Fibroblast of villous mesenchyme (primary cell): ENCODE data around the gene INSL3. TPM values are rescaled to one million over a fixed set of nuclear protein-coding genes. Genes with fewer than 3 reads are reported as not detected.

Experiments
- DNase-seq: peaks from one replicate; pipeline ENCODE4 v3.0.0-alpha.2; 2010; ENCODE audit warnings: low read depth
- H3K4me3 ChIP-seq: 2 replicates; pipeline ENCODE4 v1.5.1; 2011; ENCODE audit warnings: low read depth, mild to moderate bottlenecking, low read length
- total RNA-seq: library from RNA; depleted of rRNA; stranded (reverse); fragments of >200 nt; gene quantifications from 2 replicates; pipeline ENCODE4 v1.2.3, GENCODE V29; 2012
- TF ChIP-seq, protein P1 (sequence below): IDR thresholded peaks from 2 replicates; pipeline ENCODE4 v1.5.1; 2012; ENCODE audit warnings: low read depth, mild to moderate bottlenecking, low read length; ENCODE audit not compliant: insufficient read depth

Gene INSL3
- total RNA-seq, 1 donor: not detected

DNA sequence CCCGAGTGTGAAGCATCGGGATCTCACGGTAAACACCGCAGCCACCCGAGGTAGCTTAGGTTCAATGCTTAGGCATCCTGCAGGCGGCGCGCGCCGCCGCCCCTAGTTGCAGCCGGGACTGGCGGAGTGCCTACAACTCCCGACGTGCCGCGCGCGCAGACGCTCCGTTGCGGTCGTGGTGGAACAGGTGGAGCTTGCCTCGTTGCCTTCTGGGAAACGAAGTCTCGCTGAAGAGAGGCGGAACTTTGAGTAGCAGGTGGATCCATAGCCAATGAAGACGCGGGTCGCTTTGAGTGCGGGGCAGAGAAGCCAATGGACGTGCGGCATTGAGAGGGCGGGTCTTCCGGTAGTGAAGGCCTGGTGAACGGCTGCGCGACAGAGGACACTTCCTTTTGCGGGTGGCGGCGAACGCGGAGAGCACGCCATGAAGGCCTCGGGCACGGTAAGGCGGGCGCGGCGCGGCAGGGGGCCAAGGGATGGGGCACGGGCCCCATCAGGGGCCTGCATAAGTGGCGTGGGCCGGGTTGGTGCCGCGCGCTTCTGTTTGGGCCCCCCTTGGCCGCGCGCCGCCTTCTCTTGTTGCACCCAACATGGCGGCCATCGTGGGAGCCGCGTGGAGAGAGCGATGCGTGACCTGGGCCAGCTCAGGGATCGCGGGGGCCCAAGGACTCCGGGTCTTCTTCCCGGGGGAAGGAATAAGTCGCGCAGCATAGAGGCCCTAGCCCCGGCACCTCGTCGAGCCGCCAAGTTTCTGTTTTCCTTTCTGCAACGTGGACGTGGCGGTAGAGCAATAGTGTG lies 38.4 kb upstream of the INSL3 start, which contains the start of gene RPL18A:
Gene RPL18A (plus strand): TSS at position 378 of the 798 bp plus-strand sequence. CDS start 47 bp downstream, at position 425.
- peak; percentile 100 for DNase-seq
- TF ChIP-seq, protein P1, sequence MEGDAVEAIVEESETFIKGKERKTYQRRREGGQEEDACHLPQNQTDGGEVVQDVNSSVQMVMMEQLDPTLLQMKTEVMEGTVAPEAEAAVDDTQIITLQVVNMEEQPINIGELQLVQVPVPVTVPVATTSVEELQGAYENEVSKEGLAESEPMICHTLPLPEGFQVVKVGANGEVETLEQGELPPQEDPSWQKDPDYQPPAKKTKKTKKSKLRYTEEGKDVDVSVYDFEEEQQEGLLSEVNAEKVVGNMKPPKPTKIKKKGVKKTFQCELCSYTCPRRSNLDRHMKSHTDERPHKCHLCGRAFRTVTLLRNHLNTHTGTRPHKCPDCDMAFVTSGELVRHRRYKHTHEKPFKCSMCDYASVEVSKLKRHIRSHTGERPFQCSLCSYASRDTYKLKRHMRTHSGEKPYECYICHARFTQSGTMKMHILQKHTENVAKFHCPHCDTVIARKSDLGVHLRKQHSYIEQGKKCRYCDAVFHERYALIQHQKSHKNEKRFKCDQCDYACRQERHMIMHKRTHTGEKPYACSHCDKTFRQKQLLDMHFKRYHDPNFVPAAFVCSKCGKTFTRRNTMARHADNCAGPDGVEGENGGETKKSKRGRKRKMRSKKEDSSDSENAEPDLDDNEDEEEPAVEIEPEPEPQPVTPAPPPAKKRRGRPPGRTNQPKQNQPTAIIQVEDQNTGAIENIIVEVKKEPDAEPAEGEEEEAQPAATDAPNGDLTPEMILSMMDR: peak; percentile 71
- peak within 1 kb of the TSS; percentile 94 for H3K4me3 ChIP-seq

DNA sequence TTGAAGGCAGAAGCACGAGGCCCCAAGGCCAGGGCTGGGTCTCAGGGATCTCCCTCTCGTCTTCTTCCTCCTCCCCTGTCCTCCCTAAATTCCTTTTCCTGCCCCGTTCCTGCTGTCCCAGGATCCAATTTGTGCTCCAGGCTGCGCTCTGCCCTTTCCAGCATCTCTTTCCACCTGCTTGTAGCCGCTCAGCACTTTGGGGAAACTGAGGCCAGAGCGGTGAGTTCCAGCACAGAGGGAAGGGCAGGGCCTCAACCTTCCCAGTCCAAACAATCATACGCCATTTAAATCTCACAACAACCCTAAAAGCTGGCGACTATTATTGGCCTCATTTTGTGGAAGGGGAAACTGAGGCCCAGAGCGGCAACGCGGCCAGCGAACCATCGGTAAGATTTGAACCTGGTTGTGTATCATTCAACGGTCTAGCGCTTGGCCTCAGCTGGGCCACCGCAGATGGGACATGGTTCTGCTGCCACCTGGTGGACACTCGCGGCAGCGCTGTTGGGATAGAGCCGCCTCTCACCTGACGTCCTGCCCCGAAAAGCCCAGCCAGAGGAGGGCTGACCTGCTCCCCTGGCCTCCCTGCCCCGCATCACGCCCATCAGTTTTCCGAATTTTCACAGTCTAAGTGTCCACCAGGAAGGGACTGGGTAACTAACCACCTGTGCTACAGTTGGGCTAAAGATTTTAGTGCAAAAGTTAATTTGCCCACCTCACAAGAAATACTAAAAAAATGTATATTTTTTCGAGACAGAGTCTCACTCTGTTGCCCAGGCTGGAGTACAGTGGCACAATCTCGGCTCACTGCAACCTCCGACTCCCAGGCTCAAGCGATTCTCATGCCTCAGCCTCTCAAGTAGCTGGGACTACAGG lies 34.2 kb upstream of the INSL3 start:
- TF ChIP-seq, protein P1: peak; percentile 97
- DNase-seq: peak; percentile 65
- no peak overlapping the region for H3K4me3 ChIP-seq

DNA sequence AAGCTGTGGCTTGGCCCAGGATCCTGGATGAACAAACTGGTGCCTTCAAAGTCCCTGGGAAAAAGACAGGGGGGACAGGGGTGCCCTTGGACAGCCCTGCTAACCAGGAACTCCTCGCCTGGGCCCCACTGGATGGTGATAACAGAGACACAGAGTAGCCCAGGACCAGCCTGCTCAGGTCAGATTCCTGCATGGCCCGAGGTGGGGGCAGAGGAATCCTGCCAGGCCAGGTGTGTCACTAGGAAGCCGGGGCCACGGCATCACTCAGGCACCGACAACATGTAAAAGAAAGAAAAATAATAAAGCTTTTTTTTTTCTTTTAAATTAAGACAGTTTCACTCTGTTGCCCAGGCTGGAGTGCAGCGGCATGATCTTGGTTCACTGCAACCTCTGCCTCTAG lies 32.7 kb upstream of the INSL3 start:
- TF ChIP-seq, protein P1: no peak
- no peak overlapping the region for H3K4me3 ChIP-seq
- DNase-seq: no peak

DNA sequence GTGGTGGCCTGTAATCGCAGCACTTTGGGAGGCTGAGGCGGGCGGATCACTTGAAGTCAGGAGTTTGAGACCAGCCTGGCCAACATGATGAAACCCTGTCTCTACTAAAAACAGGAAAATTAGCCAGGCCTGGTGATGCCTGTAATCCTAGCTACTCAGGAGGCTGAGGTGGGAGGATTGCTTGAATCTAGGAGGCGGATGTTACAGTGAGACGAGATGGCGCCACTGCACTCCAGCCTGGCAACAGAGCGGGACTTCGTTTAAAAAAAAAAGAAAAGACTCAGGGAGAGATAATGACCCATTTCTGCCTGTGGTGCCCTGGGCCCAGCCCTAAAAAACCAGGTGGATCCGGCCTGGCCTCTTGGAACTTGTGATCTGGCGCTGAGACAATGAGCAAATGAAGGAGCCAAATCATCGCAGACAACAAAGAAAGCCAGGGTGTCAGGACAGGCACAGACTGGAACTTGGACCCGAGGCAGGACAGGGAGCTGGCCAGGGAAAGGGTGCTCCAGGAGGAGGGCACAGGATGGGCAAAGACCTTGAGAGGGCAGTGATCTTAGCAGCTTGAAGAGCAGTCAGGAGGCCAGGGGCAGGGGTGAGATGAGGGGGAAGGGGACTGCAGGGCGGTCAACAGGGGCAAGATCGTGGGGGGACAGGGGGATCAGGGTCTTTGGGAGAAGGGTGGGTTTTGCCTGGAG lies 27.4 kb upstream of the INSL3 start:
- no peak overlapping the region for H3K4me3 ChIP-seq
- TF ChIP-seq, protein P1: no peak
- DNase-seq: no peak

DNA sequence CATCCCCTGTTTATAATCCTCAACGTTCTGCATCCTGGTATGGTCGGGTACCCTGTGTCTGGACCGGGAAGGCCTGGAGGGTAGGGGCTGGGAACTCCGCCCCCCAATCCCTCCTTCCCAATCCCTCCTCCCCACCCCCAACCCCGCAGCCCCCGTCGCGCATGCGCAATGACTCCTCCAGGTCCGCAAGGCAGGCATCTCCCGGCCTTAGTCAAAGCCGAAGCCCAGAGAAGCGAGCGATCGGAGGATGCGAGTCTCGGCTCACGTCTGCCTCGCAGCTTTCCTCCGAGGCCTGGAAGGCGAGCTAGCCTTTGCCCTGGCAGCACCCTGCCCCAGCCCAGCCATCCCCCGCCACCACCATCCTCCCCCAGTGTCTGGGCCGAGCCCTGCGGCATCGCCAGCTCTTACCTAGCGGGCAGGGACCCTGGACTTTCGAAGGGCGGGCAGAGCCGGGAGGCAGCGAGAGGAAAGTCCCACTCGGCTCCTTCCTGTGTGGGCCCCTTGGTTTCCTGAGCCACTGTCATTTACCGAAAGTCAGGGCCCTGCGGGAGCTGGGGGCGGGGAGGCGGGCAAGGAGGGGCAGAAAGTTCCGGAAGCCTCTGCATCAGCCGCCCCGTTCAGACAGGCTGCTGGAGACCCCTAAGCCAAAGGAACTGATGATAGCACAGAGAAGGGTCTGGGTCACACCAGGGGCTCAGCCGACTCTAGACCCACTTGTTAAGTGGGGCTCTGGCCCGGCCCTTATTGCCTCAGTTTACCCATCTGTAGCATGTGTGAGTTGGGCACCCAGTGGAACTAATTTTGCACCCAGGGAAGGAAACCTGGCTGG lies 26.4 kb upstream of the INSL3 start, which contains the start of gene JAK3:
Gene JAK3 (minus strand): TSS at position 445 of the 829 bp plus-strand sequence. CDS start 3,565 bp downstream, outside the sequence.
- DNase-seq: peak; percentile 72
- TF ChIP-seq, protein P1: no peak
- peak within 1 kb of the TSS; percentile 54 for H3K4me3 ChIP-seq

DNA sequence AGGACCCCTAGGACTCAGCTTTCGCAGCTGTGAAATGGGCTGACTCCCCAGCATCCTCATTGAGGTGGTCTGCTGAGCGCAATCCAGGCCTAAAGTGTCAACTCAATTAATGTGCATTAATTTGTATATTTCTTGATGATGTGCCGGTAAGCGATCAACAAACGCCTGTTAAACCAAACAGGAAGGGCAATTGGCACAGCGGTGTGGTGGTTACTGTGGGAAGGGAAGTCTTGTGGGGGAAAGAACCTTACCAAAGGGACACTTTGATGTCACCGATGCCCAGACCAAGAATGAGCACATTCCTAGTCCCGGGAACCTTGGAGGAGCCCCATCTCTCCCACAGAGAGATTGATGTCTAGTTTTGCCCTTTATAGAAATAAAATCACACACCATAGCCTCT lies 24.8 kb upstream of the INSL3 start:
- DNase-seq: no peak
- H3K4me3 ChIP-seq: no peak overlapping the region
- TF ChIP-seq, protein P1: no peak
